Small intestine (tissue), 7 donors: Measurements from ENCODE around the gene CAPZB. TPM values are rescaled to one million over a fixed set of nuclear protein-coding genes. Genes with fewer than 3 reads are reported as not detected.

Experiments used
- DNase-seq, 2 donors: peaks; one replicate each; pipeline versions ENCODE4 v3.0.0 to v3.0.0-alpha.2; 2013
- FAIRE-seq: peaks from 2 replicates; lab custom pipeline; 2012; peaks lifted over from hg19 to GRCh38; lab: Jason Lieb, UNC
- H3K27ac ChIP-seq, 3 donors: one replicate each; pipeline ENCODE4 v1.5.1; 2013; ENCODE audit warnings: low read length in 2 of 3, mild to moderate bottlenecking in 2 of 3, control low read depth in 1 of 3, inconsistent platforms in 1 of 3, low read depth in 1 of 3, moderate library complexity in 1 of 3
- H3K27me3 ChIP-seq, 3 donors: one replicate each; pipeline ENCODE4 v1.6.1; 2013; ENCODE audit warnings: low read length in 3 of 3, inconsistent platforms in 1 of 3; ENCODE audit not compliant: control insufficient read depth in 3 of 3, insufficient read depth in 3 of 3
- H3K36me3 ChIP-seq, 3 donors: one replicate each; pipeline ENCODE4 v1.6.1; 2013; ENCODE audit warnings: low read length in 3 of 3, inconsistent platforms in 1 of 3, low read depth in 1 of 3, mild to moderate bottlenecking in 1 of 3, moderate library complexity in 1 of 3; ENCODE audit not compliant: control insufficient read depth in 3 of 3, insufficient read depth in 2 of 3
- H3K4me1 ChIP-seq, 3 donors: one replicate each; pipeline ENCODE4 v1.6.1; 2013; ENCODE audit warnings: low read length in 2 of 3, inconsistent platforms in 1 of 3, low read depth in 1 of 3, mild to moderate bottlenecking in 1 of 3, moderate library complexity in 1 of 3; ENCODE audit not compliant: control insufficient read depth in 3 of 3, insufficient read depth in 2 of 3
- H3K4me3 ChIP-seq, 3 donors: one replicate each; pipeline ENCODE4 v1.5.1; 2013; ENCODE audit warnings: low read length in 3 of 3, control low read depth in 1 of 3, inconsistent platforms in 1 of 3, low read depth in 1 of 3, mild to moderate bottlenecking in 1 of 3, moderate library complexity in 1 of 3
- H3K9me3 ChIP-seq, 2 donors: one replicate each; pipeline ENCODE4 v1.6.1; 2013; ENCODE audit warnings: low read depth in 1 of 2, low read length in 1 of 2; ENCODE audit not compliant: control insufficient read depth in 2 of 2, insufficient read depth in 1 of 2
- WGBS, 3 donors: extraction: QIAGEN DNeasy Blood & Tissue Kit; methylation state at CpG; one replicate each; pipeline ENCODE4 v1.1.7; 2013; 5-methylcytosine and 5-hydroxymethylcytosine counted together
- polyA plus RNA-seq, 4 donors: library from polyadenylated mRNA; stranded (reverse) in 3 of 4; unstranded in 1 of 4; fragments of 200-250 nt in 3 of 4; fragments of 120-200 nt in 1 of 4; gene quantifications; one replicate each; pipeline versions ENCODE4 v1.2.1 to v1.2.3, GENCODE V29; 2013
- donor health status: healthy with polysubstance abuse.
- donor health status: control.
- donor health status: control.
- donor health status: Bipolar disorder and iron deficiency.
- donor health status: healthy.

CAPZB gene
- polyA plus RNA-seq, 4 donors = 245 to 292 (median 276) TPM

DNA sequence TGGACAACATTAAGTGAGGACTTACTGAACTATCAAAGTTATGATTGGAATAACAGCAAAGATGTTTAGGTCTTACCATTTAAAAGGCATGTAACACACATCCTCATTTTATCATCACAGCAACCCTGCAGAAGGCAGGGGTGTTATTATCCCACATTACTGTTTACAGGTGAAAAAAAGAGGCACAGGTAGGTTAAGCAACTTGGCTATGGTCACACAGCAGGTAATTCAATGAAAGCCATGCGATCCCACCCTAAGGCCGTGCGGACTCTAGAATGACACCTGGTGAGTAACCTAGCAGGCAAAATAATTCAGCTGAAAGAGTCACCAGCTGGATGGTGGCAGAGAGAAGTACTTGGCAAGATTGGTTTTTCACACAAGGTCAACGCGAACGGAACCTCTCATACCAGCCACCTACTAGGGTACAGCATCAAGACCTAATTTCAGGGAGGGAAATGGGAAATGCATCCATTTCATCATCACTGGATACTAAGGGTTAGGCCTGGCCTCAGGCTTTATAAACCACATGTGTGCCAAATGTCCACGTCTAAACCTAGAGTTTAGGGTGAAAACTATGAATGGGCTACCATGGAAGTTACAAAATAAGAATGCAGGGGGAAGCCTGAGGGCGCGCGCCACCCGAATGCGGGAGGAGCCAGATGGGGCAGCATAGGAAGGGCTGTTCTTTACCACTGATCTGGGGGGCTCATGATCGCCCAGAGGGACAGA, 88.0 kb downstream of the CAPZB start:
- Histone ChIP-seq H3K9me3 (no peaks in the 10 kb centered on the region), H3K4me1 (peaks cover 0 to 16% (median 6%) of the 10 kb centered on the region in 3 donors), H3K4me3 (no peak overlapping the region), H3K36me3 (peaks cover 0 to 59% (median 0%) of the 10 kb centered on the region in 3 donors), H3K27me3 (no peaks in the 10 kb centered on the region), H3K27ac (peak overlapping the region in 1 of 3 donors; percentile 68)
- FAIRE-seq (no peak), DNase-seq (no peak)
- WGBS, 3 donors = 90 to 96% (median 93%) methylated on average over 13 of the region's 13 CpGs

DNA sequence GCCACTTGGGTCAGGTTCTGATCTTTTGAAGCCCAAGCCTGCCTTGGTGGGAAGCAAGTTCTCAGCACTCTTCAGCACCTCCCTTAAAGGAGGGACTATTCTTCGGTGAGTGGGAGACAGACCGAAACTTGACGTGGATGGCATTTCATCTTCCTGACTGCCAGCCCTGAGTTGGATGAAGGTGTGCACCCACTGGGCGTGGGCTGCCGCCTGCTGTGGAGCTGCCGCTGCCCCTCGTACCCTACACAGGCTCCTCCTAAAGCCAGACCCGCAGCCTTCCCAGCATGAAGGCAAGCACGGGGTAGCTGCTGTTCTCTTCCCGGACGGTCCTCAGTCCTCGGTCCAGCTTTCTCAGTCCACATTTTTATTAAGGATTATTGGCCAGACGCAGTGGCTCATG, 89.1 kb downstream of the CAPZB start:
- Histone ChIP-seq H3K4me3 (no peak overlapping the region), H3K27me3 (no peaks in the 10 kb centered on the region), H3K4me1 (peaks cover 0 to 10% (median 7%) of the 10 kb centered on the region in 3 donors), H3K9me3 (no peaks in the 10 kb centered on the region), H3K36me3 (peaks cover 0 to 52% (median 0%) of the 10 kb centered on the region in 3 donors), H3K27ac (no peak overlapping the region)
- no peak for DNase-seq
- whole genome bisulfite sequencing, 3 donors = 92 to 95% (median 93%) methylated on average over 13 of the region's 13 CpGs
- FAIRE-seq = no peak

DNA sequence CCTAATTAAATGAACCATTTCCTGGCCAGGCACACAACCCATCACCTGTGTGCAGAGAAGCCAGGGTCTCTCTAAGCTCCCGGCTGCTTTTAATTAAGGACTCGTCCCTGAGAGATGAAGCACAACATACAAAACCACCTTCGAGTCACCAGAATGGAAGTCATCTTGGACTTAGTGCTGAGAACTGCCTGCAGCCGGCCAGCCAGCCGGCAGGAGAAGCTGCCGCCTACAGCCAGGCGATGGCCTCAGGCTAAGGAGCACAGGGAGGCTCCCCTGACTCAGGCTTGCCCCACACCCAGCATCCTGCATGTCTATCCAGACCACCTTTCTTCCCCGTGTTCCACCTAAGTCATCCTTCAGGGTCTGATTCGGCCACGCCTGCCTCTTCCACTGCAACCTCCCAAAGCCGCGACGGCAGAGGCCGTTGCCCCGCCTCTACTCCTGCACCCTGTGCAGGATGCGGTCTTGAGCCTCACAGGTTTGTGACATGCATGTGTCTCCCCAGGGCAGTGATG, 89.6 kb downstream of the CAPZB start:
- 88 to 91% (median 88%) methylated on average over 16 of the region's 16 CpGs for WGBS, 3 donors
- Histone ChIP-seq H3K36me3 (peaks cover 0 to 53% (median 0%) of the 10 kb centered on the region in 3 donors), H3K4me1 (peaks cover 0 to 8% (median 5%) of the 10 kb centered on the region in 3 donors), H3K27ac (no peak overlapping the region), H3K27me3 (no peaks in the 10 kb centered on the region), H3K9me3 (no peaks in the 10 kb centered on the region), H3K4me3 (no peak overlapping the region)
- no peak for DNase-seq
- FAIRE-seq = no peak

DNA sequence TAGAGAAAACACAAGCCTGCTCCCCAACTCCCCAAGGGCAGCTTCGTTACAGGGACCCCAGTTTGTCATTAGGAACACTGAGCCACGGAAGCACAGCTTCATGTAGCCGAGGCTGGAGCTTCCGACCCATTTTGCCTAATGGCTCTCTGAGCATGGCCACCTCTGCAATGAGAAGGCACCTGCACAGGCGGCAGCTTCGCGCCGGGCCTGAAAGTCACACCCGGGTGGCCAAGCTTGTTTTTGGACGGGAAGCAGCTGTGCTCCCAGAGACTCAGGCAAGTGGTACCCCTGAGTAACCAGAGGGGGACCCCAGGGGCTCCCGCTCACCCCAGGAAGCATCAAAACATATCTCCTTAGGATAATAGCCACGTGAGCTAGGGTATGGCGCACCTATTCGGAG, 92.3 kb downstream of the CAPZB start:
- Histone ChIP-seq H3K9me3 (no peaks in the 10 kb centered on the region), H3K27me3 (no peaks in the 10 kb centered on the region), H3K36me3 (peaks cover 0 to 49% (median 0%) of the 10 kb centered on the region in 3 donors), H3K4me1 (peaks cover 3 to 13% (median 9%) of the 10 kb centered on the region in 3 donors), H3K4me3 (no peak overlapping the region), H3K27ac (peak overlapping the region in 1 of 3 donors; percentile 48)
- 82 to 87% (median 82%) methylated on average over 14 of the region's 14 CpGs for WGBS, 3 donors
- no peak for FAIRE-seq
- no peak for DNase-seq

DNA sequence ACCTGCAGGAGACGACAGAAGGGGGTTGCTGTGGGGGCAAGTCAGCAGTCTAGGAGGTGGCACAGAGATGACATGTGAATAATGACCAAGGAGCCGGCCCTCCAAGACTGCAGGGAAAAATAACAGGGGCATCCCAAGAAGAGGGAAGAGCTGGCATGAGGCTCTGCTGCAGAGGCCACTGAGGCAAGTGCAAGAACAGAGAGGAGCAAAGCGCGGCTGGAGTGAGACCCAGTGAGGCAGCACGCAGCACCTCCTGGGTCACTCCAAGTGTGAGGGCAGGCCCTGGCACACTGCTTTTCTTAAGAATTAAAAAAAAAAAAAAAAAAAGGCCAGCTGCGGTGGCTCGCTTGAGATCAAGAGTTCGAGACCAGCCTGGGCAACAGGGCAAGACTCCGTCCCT, 93.1 kb downstream of the CAPZB start:
- H3K27me3 ChIP-seq = no peaks in the 10 kb centered on the region
- FAIRE-seq = no peak
- peak overlapping the region in 1 of 3 donors; percentile 90 for H3K27ac ChIP-seq
- WGBS, 3 donors = 85 to 92% (median 87%) methylated on average over 9 of the region's 9 CpGs
- peaks cover 4 to 16% (median 9%) of the 10 kb centered on the region in 3 donors for H3K4me1 ChIP-seq
- no peaks in the 10 kb centered on the region for H3K9me3 ChIP-seq
- H3K4me3 ChIP-seq = no peak overlapping the region
- H3K36me3 ChIP-seq = peaks cover 0 to 42% (median 0%) of the 10 kb centered on the region in 3 donors
- no peak for DNase-seq

DNA sequence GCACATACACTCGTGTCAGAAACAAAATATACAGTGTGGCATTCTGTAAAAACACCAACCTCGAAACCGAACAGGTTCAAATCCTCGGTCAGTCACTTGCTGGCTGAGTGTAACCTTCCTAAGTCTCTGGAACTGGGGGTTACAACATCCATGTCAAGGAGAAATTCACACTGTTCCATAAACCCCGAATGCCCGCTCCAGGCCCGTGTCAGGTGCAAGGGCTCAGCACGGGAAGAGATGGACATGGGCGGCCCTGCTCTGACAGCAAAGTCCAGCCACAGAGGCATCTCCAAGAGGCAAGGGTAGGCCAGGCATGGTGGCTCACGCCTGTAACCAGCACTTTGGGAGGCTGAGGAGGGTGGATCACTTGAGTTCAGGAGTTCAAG, 93.8 kb downstream of the CAPZB start:
- Histone ChIP-seq H3K27me3 (no peaks in the 10 kb centered on the region), H3K36me3 (peaks cover 0 to 42% (median 0%) of the 10 kb centered on the region in 3 donors), H3K4me1 (peaks cover 7 to 23% (median 11%) of the 10 kb centered on the region in 3 donors), H3K4me3 (no peak overlapping the region), H3K27ac (peak overlapping the region; percentile 42 to 90 (median 52)), H3K9me3 (no peaks in the 10 kb centered on the region)
- 38 to 47% (median 44%) methylated on average over 10 of the region's 10 CpGs for WGBS, 3 donors
- FAIRE-seq (no peak), DNase-seq (no peak)

DNA sequence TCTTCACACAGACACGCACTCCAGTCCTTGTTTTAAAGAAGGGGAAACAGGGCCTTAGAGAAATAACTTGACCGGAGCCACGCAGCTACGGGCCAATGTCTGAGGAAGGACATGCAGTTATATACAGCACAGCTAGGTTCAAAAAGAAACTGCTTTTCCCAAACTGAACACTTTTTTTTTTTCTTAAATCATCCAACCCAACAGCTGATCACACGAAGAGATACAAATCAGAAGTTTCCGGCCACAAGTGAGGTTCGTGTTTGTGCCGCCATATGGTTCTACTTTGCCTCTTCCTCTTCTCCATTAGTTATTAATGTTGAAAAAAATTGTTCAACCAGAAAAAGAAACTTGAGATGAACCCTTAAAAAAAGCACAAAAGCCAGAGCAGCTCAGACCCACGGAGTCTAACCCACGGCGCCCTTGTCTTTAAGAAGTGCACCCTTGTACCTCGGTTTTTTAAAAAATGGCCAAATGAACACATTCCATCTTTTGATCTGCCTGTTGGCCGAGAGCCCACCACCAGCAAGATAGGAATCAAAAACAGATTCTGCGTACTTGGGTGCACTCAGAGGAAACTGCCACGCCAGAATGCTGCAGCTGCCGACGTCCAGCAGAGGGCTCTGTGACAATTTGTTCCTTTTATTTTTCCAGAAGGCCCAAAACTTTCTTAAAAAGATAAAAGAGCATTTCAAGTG, 94.3 kb downstream of the CAPZB start:
- DNase-seq (peak; percentile 58 to 59), FAIRE-seq (no peak)
- no peaks in the 10 kb centered on the region for H3K27me3 ChIP-seq
- peak overlapping the region; percentile 56 to 90 (median 57) for H3K27ac ChIP-seq
- no peak overlapping the region for H3K4me3 ChIP-seq
- H3K4me1 ChIP-seq = peaks cover 12 to 28% (median 17%) of the 10 kb centered on the region in 3 donors
- H3K9me3 ChIP-seq = no peaks in the 10 kb centered on the region
- 24 to 44% (median 36%) methylated on average over 17 of the region's 17 CpGs for WGBS, 3 donors
- peaks cover 0 to 37% (median 0%) of the 10 kb centered on the region in 3 donors for H3K36me3 ChIP-seq

DNA sequence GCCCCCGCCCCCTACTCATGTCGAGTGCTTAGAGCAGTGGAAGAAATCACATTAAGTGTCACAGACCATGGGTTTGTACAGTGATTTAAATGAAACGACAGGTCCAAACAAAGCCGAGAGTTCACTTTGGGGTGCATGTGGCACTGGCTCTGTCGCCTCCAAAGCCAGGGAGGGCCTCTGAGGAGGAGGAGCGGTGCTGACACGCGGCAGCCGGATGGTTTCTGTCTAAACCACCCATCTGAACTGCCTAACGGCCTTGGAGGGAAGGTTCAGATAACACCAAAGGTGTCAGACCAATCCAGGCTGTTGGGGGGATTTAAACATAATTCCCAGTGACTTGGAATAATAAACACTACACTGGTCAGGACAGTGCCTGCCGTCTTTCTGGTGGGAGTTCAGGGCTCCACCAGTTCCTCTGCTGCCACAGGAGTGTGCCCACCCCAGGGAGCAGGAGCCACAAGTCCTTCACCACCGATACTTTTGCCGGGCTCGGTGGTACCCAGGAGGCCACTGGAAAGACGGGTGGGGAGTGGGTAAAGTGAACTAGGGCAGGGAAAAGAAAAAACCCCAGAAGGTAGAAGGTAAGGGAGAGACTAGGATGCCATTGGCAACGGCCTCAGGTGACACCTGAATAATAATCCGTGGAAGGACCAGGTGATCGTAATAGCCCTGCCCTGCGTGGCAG, 95.0 kb downstream of the CAPZB start:
- H3K27ac ChIP-seq = peak overlapping the region; percentile 56 to 90 (median 57)
- H3K4me3 ChIP-seq = no peak overlapping the region
- WGBS, 3 donors = 69 to 83% (median 79%) methylated on average over 19 of the region's 19 CpGs
- DNase-seq = no peak
- H3K9me3 ChIP-seq = no peaks in the 10 kb centered on the region
- no peaks in the 10 kb centered on the region for H3K27me3 ChIP-seq
- peaks cover 0 to 31% (median 0%) of the 10 kb centered on the region in 3 donors for H3K36me3 ChIP-seq
- FAIRE-seq = no peak
- peaks cover 17 to 36% (median 22%) of the 10 kb centered on the region in 3 donors for H3K4me1 ChIP-seq
